HEK293 (cell line): ENCODE results near the gene DSN1.

ENCODE experiments used
- CTCF ChIA-PET: fragments of 350-600 bp; formaldehyde crosslinking; extraction: SDS; loops from one replicate; lab custom pipeline; 2021; ENCODE audit warnings: antibody characterized with exemption; lab: Yijun Ruan, JAX
- POLR2A ChIA-PET: fragments of 300-600 bp; formaldehyde crosslinking; extraction: SDS; loops from one replicate; lab custom pipeline; 2020; ENCODE audit warnings: antibody characterized with exemption, inconsistent platforms; lab: Yijun Ruan, JAX
- H3K27ac ChIP-seq: fragments of 200-500 bp; sonication (Bioruptor generic); 2 replicates; pipeline ENCODE4 v1.5.1; 2014; ENCODE audit warnings: low read depth, low read length, control low read depth, inconsistent platforms; ENCODE audit errors: extremely low read depth
- H3K36me3 ChIP-seq, 2 experiments: fragments of 200-500 bp in 1 of 2; sonication (Bioruptor generic) in 1 of 2; 1 replicate in 1 of 2; 2 replicates in 1 of 2; pipeline ENCODE4 v1.5.1; 2014 to 2017; ENCODE audit warnings: inconsistent platforms in 2 of 2, low read length in 2 of 2; ENCODE audit not compliant: control insufficient read depth in 2 of 2, insufficient read depth in 1 of 2
- H3K4me1 ChIP-seq: fragments of 200-500 bp; sonication (Bioruptor generic); 2 replicates; pipeline ENCODE4 v1.5.1; 2014; ENCODE audit warnings: mild to moderate bottlenecking, low read length, inconsistent platforms; ENCODE audit not compliant: control insufficient read depth, insufficient read depth
- H3K4me3 ChIP-seq: 2 replicates; pipeline ENCODE4 v1.5.1; 2011; ENCODE audit warnings: low read depth, mild to moderate bottlenecking, control low read depth, low read length, moderate library complexity
- H3K9me3 ChIP-seq: fragments of 200-500 bp; sonication (Bioruptor generic); 2 replicates; pipeline ENCODE4 v1.5.1; 2014; ENCODE audit warnings: low read depth, low read length, inconsistent platforms; ENCODE audit not compliant: control insufficient read depth, insufficient read depth
- FEZF1 ChIP-seq: fragments of 450-650 bp; formaldehyde crosslinking; IDR thresholded peaks from 2 replicates; pipeline ENCODE4 v1.5.1; 2016; ENCODE audit warnings: missing biosample characterization, missing genetic modification characterization
- GLIS1 ChIP-seq: fragments of 450-650 bp; formaldehyde crosslinking; IDR thresholded peaks from 2 replicates; pipeline ENCODE4 v1.5.1; 2016; ENCODE audit warnings: missing biosample characterization, missing genetic modification characterization
- SCRT1 ChIP-seq: fragments of 450-650 bp; formaldehyde crosslinking; IDR thresholded peaks from 2 replicates; pipeline ENCODE4 v1.5.1; 2016; ENCODE audit warnings: missing biosample characterization, missing genetic modification characterization, borderline replicate concordance
- SCRT2 ChIP-seq: fragments of 450-650 bp; formaldehyde crosslinking; IDR thresholded peaks from 2 replicates; pipeline ENCODE4 v1.5.1; 2016; ENCODE audit warnings: missing biosample characterization, missing genetic modification characterization
- TRIM28 ChIP-seq: IDR thresholded peaks from 2 replicates; pipeline ENCODE4 v1.6.1; 2011; ENCODE audit warnings: low read length, control low read depth, borderline replicate concordance
- ZFP41 ChIP-seq: fragments of 450-650 bp; formaldehyde crosslinking; IDR thresholded peaks from 2 replicates; pipeline ENCODE4 v1.5.1; 2016; ENCODE audit warnings: missing biosample characterization, missing genetic modification characterization, borderline replicate concordance
- ZFP69B ChIP-seq: fragments of 450-650 bp; formaldehyde crosslinking; IDR thresholded peaks from 2 replicates; pipeline ENCODE4 v1.5.1; 2016; ENCODE audit warnings: missing biosample characterization, missing genetic modification characterization
- ZIC2 ChIP-seq: fragments of 450-650 bp; formaldehyde crosslinking; IDR thresholded peaks from 2 replicates; pipeline ENCODE4 v1.5.1; 2016; ENCODE audit warnings: missing biosample characterization, missing genetic modification characterization
- ZNF274 ChIP-seq, 2 experiments: fragments of 200-500 bp in 1 of 2; fragments of 450-650 bp in 1 of 2; sonication (Bioruptor generic) in 1 of 2; formaldehyde crosslinking in 1 of 2; IDR thresholded peaks; 2 replicates each; pipeline versions ENCODE4 v1.5.1 to v1.6.1; 2014 to 2016; ENCODE audit warnings: borderline replicate concordance in 1 of 2, inconsistent platforms in 1 of 2, low read length in 1 of 2, missing biosample characterization in 1 of 2, missing genetic modification characterization in 1 of 2
- ZNF391 ChIP-seq: fragments of 450-650 bp; formaldehyde crosslinking; IDR thresholded peaks from 2 replicates; pipeline ENCODE4 v1.5.1; 2016; ENCODE audit warnings: low read depth, missing biosample characterization, missing genetic modification characterization, borderline replicate concordance
- ZNF449 ChIP-seq: fragments of 450-650 bp; formaldehyde crosslinking; IDR thresholded peaks from 2 replicates; pipeline ENCODE4 v1.5.1; 2017; ENCODE audit warnings: missing biosample characterization, mild to moderate bottlenecking, missing genetic modification characterization, moderate library complexity
- ZNF530 ChIP-seq: fragments of 450-650 bp; formaldehyde crosslinking; IDR thresholded peaks from 2 replicates; pipeline ENCODE4 v1.5.1; 2016; ENCODE audit warnings: low read depth, missing biosample characterization, missing genetic modification characterization
- ZNF610 ChIP-seq: fragments of 450-650 bp; formaldehyde crosslinking; IDR thresholded peaks from 2 replicates; pipeline ENCODE4 v1.5.1; 2016; ENCODE audit warnings: missing biosample characterization, missing genetic modification characterization, borderline replicate concordance
- ZNF626 ChIP-seq: fragments of 450-650 bp; sonication (Bioruptor Pico); formaldehyde crosslinking; IDR thresholded peaks from 2 replicates; pipeline ENCODE4 v1.5.1; 2018; ENCODE audit warnings: missing biosample characterization, missing genetic modification characterization, inconsistent platforms
- ZNF76 ChIP-seq: fragments of 450-650 bp; formaldehyde crosslinking; IDR thresholded peaks from 2 replicates; pipeline ENCODE4; 2016; ENCODE audit warnings: low read depth, missing biosample characterization, missing genetic modification characterization, borderline replicate concordance

DSN1 gene

GRCh38 chr20:36744243-36744642 is 29.3 kb downstream of the DSN1 start (continued):
- TF ChIP-seq ZNF274 (IDR thresholded peaks at IDR 0.05; ENCODE audit: low read length) (no peak), ZNF274 (tag by site-specific recombination; IDR thresholded peaks at IDR 0.05; ENCODE audit: borderline replicate concordance) (no peak), ZNF76 (tag by site-specific recombination) (no peak), ZFP41 (tag by site-specific recombination) (no peak), ZNF391 (tag by site-specific recombination) (no peak)

GRCh38 chr20:36742558-36742957 is 31.0 kb downstream of the DSN1 start:
- H3K27ac ChIP-seq, result no peak overlapping the region
- H3K9me3 ChIP-seq, result no peaks in the 10 kb centered on the region
- ChIA-PET POLR2A (interaction anchor here (0.5 kb wide), 1 partner anchor 68 kb away, joined by 7 read pairs; no protein-coding TSS in a partner anchor), CTCF (interaction anchor here (0.6 to 1.5 kb wide), 2 partner anchors 13 to 688 kb away, joined by 4 read pairs; no protein-coding TSS in a partner anchor)
- H3K4me3 ChIP-seq, result no peak overlapping the region
- no peaks in the 10 kb centered on the region; the same call in 1 of the 2 replicates for H3K4me1 ChIP-seq
- peak; percentile 32; the same call in 1 of the 2 replicates for TF ChIP-seq SCRT1 (tag by site-specific recombination)
- TF ChIP-seq ZNF449 (tag by site-specific recombination), result no peak
- TF ChIP-seq ZNF530, result no peak
- no peak for TF ChIP-seq ZIC2 (tag by site-specific recombination)
- peak; percentile 95 for TF ChIP-seq SCRT2 (tag by site-specific recombination)
- H3K36me3 ChIP-seq, result no peaks in the 10 kb centered on the region

GRCh38 chr20:36741072-36741471 is 32.5 kb downstream of the DSN1 start:
- no peak overlapping the region for H3K4me3 ChIP-seq
- POLR2A ChIA-PET, result no interaction called here
- peaks cover 7% of the 10 kb centered on the region for H3K4me1 ChIP-seq
- H3K36me3 ChIP-seq, result no peaks in the 10 kb centered on the region
- no peaks in the 10 kb centered on the region for H3K9me3 ChIP-seq
- no peak for TF ChIP-seq FEZF1
- TF ChIP-seq TRIM28, result no peak
- TF ChIP-seq, all 188 proteins: peak for 0
- H3K27ac ChIP-seq, result no peak overlapping the region
- CTCF ChIA-PET, result interaction anchor here (0.8 to 1.6 kb wide), 4 partner anchors 12 to 135 kb away, joined by 3 to 5 read pairs (median 4); partner anchors contain the start of gene RAB5IF

GRCh38 chr20:36737183-36737499 is 36.4 kb downstream of the DSN1 start:
- no peak overlapping the region for H3K27ac ChIP-seq
- TF ChIP-seq ZNF626 (tag by site-specific recombination) (no peak), GLIS1 (tag by site-specific recombination) (peak; percentile 78), ZNF610 (tag by site-specific recombination) (no peak), ZFP69B (tag by site-specific recombination) (no peak)
- no peaks in the 10 kb centered on the region for H3K36me3 ChIP-seq
- H3K9me3 ChIP-seq, result no peaks in the 10 kb centered on the region
- ChIA-PET POLR2A (interaction anchor here (1.3 kb wide), 1 partner anchor 9 kb away, joined by 3 read pairs; no protein-coding TSS in a partner anchor), CTCF (interaction anchor here (1.0 kb wide), 1 partner anchor 37 kb away, joined by 3 read pairs; no protein-coding TSS in a partner anchor)
- H3K4me3 ChIP-seq, result no peak overlapping the region
- peaks cover 15% of the 10 kb centered on the region for H3K4me1 ChIP-seq
